ENCODE results near the gene ETS1.

ETS1 gene

DNA sequence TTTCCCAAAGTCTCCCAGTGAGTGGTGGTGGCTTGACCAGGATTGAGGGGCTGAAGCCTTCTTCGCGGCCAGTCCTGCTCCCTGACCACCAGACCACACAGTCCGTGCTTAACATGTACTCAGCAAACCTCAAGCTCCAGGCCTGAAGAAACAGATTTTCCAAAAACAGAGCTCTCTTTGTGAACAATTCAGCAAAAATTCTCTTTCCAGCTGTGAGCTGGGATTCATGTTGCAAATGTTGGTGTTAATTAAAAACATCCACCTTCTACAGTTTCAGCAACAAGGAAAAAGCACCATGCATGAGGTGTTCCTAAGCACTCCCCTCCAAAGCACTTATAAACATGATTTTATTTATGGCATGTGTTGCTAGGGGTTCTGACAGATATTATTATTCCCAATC lies 129.5 kb downstream of the ETS1 start:
- TF ChIP-seq TCF12 (IDR thresholded peaks at IDR 0.05; ENCODE audit: low read depth) (no peak), CREB1 (IDR thresholded peaks at IDR 0.05; ENCODE audit: low read depth) (no peak), CEBPB (IDR thresholded peaks at IDR 0.05) (no peak), FOXM1 (IDR thresholded peaks at IDR 0.05; ENCODE audit: borderline replicate concordance, low read depth) (no peak), RAD21 (IDR thresholded peaks at IDR 0.05; ENCODE audit: low read depth) (no peak), EGR1 (IDR thresholded peaks at IDR 0.05) (no peak), YY1 (IDR thresholded peaks at IDR 0.05; ENCODE audit: low read depth) (no peak), TAF1 (IDR thresholded peaks at IDR 0.05; ENCODE audit: low read depth) (no peak), EP300 (IDR thresholded peaks at IDR 0.05; ENCODE audit: borderline replicate concordance) (no peak), NFIC (IDR thresholded peaks at IDR 0.05) (no peak), TEAD4 (IDR thresholded peaks at IDR 0.05) (no peak), ZBTB7A (IDR thresholded peaks at IDR 0.05; ENCODE audit: low read depth) (no peak)
- TF ChIP-seq, protein P1, sequence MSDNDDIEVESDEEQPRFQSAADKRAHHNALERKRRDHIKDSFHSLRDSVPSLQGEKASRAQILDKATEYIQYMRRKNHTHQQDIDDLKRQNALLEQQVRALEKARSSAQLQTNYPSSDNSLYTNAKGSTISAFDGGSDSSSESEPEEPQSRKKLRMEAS (IDR thresholded peaks at IDR 0.05): no peak
- TF ChIP-seq, protein P2, sequence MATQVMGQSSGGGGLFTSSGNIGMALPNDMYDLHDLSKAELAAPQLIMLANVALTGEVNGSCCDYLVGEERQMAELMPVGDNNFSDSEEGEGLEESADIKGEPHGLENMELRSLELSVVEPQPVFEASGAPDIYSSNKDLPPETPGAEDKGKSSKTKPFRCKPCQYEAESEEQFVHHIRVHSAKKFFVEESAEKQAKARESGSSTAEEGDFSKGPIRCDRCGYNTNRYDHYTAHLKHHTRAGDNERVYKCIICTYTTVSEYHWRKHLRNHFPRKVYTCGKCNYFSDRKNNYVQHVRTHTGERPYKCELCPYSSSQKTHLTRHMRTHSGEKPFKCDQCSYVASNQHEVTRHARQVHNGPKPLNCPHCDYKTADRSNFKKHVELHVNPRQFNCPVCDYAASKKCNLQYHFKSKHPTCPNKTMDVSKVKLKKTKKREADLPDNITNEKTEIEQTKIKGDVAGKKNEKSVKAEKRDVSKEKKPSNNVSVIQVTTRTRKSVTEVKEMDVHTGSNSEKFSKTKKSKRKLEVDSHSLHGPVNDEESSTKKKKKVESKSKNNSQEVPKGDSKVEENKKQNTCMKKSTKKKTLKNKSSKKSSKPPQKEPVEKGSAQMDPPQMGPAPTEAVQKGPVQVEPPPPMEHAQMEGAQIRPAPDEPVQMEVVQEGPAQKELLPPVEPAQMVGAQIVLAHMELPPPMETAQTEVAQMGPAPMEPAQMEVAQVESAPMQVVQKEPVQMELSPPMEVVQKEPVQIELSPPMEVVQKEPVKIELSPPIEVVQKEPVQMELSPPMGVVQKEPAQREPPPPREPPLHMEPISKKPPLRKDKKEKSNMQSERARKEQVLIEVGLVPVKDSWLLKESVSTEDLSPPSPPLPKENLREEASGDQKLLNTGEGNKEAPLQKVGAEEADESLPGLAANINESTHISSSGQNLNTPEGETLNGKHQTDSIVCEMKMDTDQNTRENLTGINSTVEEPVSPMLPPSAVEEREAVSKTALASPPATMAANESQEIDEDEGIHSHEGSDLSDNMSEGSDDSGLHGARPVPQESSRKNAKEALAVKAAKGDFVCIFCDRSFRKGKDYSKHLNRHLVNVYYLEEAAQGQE (IDR thresholded peaks at IDR 0.05; ENCODE audit: low read depth): no peak
- TF ChIP-seq, protein P3, sequence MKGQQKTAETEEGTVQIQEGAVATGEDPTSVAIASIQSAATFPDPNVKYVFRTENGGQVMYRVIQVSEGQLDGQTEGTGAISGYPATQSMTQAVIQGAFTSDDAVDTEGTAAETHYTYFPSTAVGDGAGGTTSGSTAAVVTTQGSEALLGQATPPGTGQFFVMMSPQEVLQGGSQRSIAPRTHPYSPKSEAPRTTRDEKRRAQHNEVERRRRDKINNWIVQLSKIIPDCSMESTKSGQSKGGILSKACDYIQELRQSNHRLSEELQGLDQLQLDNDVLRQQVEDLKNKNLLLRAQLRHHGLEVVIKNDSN (IDR thresholded peaks at IDR 0.05): no peak

DNA sequence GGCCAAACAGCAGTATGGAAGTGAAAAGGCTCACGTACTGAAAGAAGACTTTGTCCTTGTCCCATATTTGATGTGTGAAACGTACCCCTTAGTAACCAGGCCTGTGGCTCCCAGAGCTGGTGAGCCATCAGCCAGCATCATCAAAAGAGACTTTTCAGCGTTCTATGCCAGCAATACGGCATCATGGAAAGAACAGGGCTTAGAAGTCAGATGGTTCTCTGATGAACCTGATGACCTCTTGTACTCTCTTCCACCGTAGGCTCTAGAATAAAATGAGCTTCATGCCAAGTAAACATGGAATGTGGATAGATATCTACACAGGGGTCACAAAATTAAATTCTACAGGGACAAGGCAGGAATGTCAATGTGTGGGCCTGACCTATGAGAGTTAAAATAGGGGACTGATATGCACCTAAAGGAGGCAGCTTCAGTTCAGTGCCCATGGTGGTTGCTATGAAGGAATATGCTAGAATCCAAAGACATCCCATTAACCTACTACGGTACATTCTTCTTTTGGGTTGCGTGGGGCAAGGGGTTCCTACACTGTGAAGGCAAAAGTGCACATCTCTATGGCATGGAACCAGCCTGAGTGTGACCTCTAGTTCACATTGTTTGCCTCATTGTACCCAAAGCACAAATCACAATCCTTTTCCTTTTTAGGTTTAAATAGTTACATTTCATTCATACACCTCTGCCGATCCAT lies 130.6 kb downstream of the ETS1 start:
- TF ChIP-seq, protein P1 (IDR thresholded peaks at IDR 0.05): no peak
- TF ChIP-seq FOXM1 (IDR thresholded peaks at IDR 0.05; ENCODE audit: borderline replicate concordance, low read depth): no peak
- no peak for TF ChIP-seq EGR1 (IDR thresholded peaks at IDR 0.05)
- no peak for TF ChIP-seq TAF1 (IDR thresholded peaks at IDR 0.05; ENCODE audit: low read depth)
- TF ChIP-seq, protein P3 (IDR thresholded peaks at IDR 0.05): no peak
- no peak for TF ChIP-seq YY1 (IDR thresholded peaks at IDR 0.05; ENCODE audit: low read depth)
- no peak for TF ChIP-seq CREB1 (IDR thresholded peaks at IDR 0.05; ENCODE audit: low read depth)
- TF ChIP-seq, protein P2 (IDR thresholded peaks at IDR 0.05; ENCODE audit: low read depth): no peak
- TF ChIP-seq NFIC (IDR thresholded peaks at IDR 0.05): no peak
- no peak for TF ChIP-seq RAD21 (IDR thresholded peaks at IDR 0.05; ENCODE audit: low read depth)
- no peak for TF ChIP-seq TEAD4 (IDR thresholded peaks at IDR 0.05)
- no peak for TF ChIP-seq CEBPB (IDR thresholded peaks at IDR 0.05)

DNA sequence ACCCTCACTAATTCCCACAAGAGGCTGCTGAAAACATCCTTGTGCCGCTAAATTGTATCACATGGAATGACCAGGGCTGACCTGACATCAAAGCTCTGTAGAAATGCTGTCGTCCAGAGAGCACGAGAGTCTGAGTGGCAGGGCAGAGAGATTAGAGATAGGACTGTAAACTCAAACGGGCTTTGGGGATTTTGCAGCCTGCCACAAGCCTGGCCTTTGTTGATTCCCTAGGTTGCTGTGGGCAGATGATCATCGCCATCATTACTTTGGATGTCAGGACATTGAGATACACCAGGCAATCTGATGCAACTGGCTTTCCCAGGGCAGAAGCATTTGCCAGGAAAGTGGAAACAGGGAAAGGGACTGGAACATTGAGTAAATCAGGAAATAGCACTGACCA lies 131.6 kb downstream of the ETS1 start:
- TF ChIP-seq, protein P3 (IDR thresholded peaks at IDR 0.05): no peak
- no peak for TF ChIP-seq NFIC (IDR thresholded peaks at IDR 0.05)
- TF ChIP-seq EGR1 (IDR thresholded peaks at IDR 0.05): no peak
- no peak for TF ChIP-seq FOXM1 (IDR thresholded peaks at IDR 0.05; ENCODE audit: borderline replicate concordance, low read depth)
- TF ChIP-seq, protein P2 (IDR thresholded peaks at IDR 0.05; ENCODE audit: low read depth): no peak
- TF ChIP-seq, protein P1 (IDR thresholded peaks at IDR 0.05): no peak
- no peak for TF ChIP-seq CEBPB (IDR thresholded peaks at IDR 0.05)
- TF ChIP-seq CREB1 (IDR thresholded peaks at IDR 0.05; ENCODE audit: low read depth): no peak
- TF ChIP-seq YY1 (IDR thresholded peaks at IDR 0.05; ENCODE audit: low read depth): no peak
- no peak for TF ChIP-seq ZBTB7A (IDR thresholded peaks at IDR 0.05; ENCODE audit: low read depth)

All from Ishikawa (cell line).